CD4-positive, alpha-beta memory T cell (primary cell): Measurements from ENCODE around the gene CCDC157. TPM values are rescaled to one million over a fixed set of nuclear protein-coding genes. Genes with fewer than 3 reads are reported as not detected.

Source experiments
- CTCF ChIA-PET: fragments of 350-600 bp; sonication (Branson Sonifier 250); formaldehyde crosslinking; loops from one replicate; lab custom pipeline; 2021; ENCODE audit warnings: inconsistent platforms; ENCODE audit not compliant: partially characterized antibody; lab: Charles Lee
- POLR2A ChIA-PET: fragments of 350-600 bp; sonication (Branson Sonifier 250); formaldehyde crosslinking; loops from one replicate; lab custom pipeline; 2021; ENCODE audit not compliant: partially characterized antibody; lab: Charles Lee
- DNase-seq, 5 donors: peaks; one replicate each; pipeline versions ENCODE4 v3.0.0 to v3.0.0-alpha.2; 2020 to 2022; ENCODE audit warnings: mixed read lengths in 1 of 5
- H3K27ac ChIP-seq: one replicate; pipeline ENCODE4 v1.7.0; 2013; ENCODE audit warnings: low read depth, low read length
- H3K27me3 ChIP-seq: 2 replicates; pipeline ENCODE4 v1.7.0; 2013; ENCODE audit warnings: mild to moderate bottlenecking, low read length, moderate library complexity; ENCODE audit not compliant: insufficient read depth
- H3K36me3 ChIP-seq: 2 replicates; pipeline ENCODE4 v1.7.0; 2013; ENCODE audit warnings: mild to moderate bottlenecking, low read length, moderate library complexity; ENCODE audit not compliant: insufficient read depth
- H3K4me1 ChIP-seq: 2 replicates; pipeline ENCODE4 v1.7.0; 2013; ENCODE audit warnings: mild to moderate bottlenecking, low read length, moderate library complexity; ENCODE audit not compliant: insufficient read depth
- H3K4me3 ChIP-seq, 2 donors: one replicate each; pipeline ENCODE4 v1.7.0; 2013; ENCODE audit warnings: low read length in 2 of 2, mild to moderate bottlenecking in 1 of 2
- H3K9me3 ChIP-seq, 2 donors: one replicate each; pipeline ENCODE4 v1.7.0; 2013; ENCODE audit warnings: low read length in 2 of 2, control low read depth in 1 of 2; ENCODE audit not compliant: control insufficient read depth in 1 of 2
- H3K27ac Mint-ChIP-seq, 7 donors: one replicate each; pipeline ENCODE4 v1.8.0; 2020 to 2021; ENCODE audit warnings: mixed read lengths in 7 of 7, mild to moderate bottlenecking in 6 of 7, inconsistent platforms in 3 of 7, moderate library complexity in 3 of 7
- H3K27me3 Mint-ChIP-seq, 2 donors: one replicate each; pipeline ENCODE4 v1.8.0; 2020 to 2021; ENCODE audit warnings: mixed read lengths in 2 of 2
- H3K36me3 Mint-ChIP-seq, 2 donors: one replicate each; pipeline ENCODE4 v1.8.0; 2020 to 2021; ENCODE audit warnings: mixed read lengths in 2 of 2, inconsistent platforms in 1 of 2, mild to moderate bottlenecking in 1 of 2
- H3K4me1 Mint-ChIP-seq, 4 donors: one replicate each; pipeline ENCODE4 v1.8.0; 2020 to 2021; ENCODE audit warnings: mixed read lengths in 4 of 4, mild to moderate bottlenecking in 1 of 4
- H3K4me3 Mint-ChIP-seq, 8 donors: one replicate each; pipeline ENCODE4 v1.8.0; 2020 to 2021; ENCODE audit warnings: mixed read lengths in 8 of 8, mild to moderate bottlenecking in 7 of 8, moderate library complexity in 6 of 8, inconsistent platforms in 3 of 8
- H3K9me3 Mint-ChIP-seq, 8 donors: one replicate each; pipeline ENCODE4 v1.8.0; 2020 to 2021; ENCODE audit warnings: mixed read lengths in 8 of 8, mild to moderate bottlenecking in 5 of 8, inconsistent platforms in 3 of 8, moderate library complexity in 1 of 8
- intact Hi-C: fragments of 100-400 bp; cut with micrococcal nuclease; formaldehyde crosslinking; loops from one replicate; pipeline ENCODE4 v1.15.1; 2023
- polyA plus RNA-seq, 2 donors: library from polyadenylated mRNA; unstranded; fragments of 300-500 nt; fragmentation: Illumina TruSeq; gene quantifications; one replicate each; pipeline ENCODE4 v1.2.3, GENCODE V29; 2021
- total RNA-seq, 2 experiments: library from RNA; stranded (reverse); gene quantifications; one replicate each; pipeline ENCODE4 v1.2.3, GENCODE V29; 2021

CCDC157 gene
- total and polyA plus RNA-seq, 4 experiments from 2014 or later: 0.38 to 3.9 (median 2.5) TPM

DNA sequence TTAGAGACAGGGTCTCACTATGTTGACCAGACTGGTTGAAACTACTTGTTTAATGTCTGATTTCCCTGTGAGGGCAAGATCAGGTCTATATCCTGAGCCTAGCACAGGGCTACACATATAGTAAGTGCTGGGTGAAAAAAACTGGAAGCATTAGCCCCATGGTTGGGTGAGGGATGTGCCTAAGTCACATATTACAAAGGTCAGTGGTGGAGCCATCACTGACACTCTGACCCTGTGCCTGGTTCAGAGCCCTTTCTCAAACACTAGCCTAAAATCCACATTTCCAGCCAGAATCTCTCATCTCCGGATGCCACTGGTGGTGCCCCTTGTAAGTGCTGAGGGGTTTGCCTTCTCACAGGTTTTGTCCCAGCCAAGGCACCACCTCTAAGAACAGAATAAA is 39.0 kb upstream of the CCDC157 start:
- H3K36me3 ChIP-seq: peaks cover 17% of the 10 kb centered on the region
- ChIA-PET POLR2A (interaction anchor here (0.8 to 20.6 kb wide), 5 partner anchors 4 to 106 kb away, joined by 4 to 562 read pairs (median 56); partner anchors contain the start of genes CASTOR1 and TBC1D10A), CTCF (interaction anchor here (1.0 to 19.0 kb wide), 3 partner anchors 27 to 210 kb away, joined by 3 to 218 read pairs (median 8); partner anchors contain the start of gene CASTOR1)
- H3K27me3 ChIP-seq: no peaks in the 10 kb centered on the region
- H3K27ac ChIP-seq: no peak overlapping the region
- no peak for DNase-seq
- peaks cover 99% of the 10 kb centered on the region for H3K4me1 ChIP-seq
- Mint-ChIP-seq H3K27ac (peak overlapping the region; percentile 31 to 91 (median 85)), H3K27me3 (no peaks in the 10 kb centered on the region), H3K36me3 (peaks cover 39 to 60% of the 10 kb centered on the region in 2 donors), H3K4me3 (peak overlapping the region in 7 of 8 donors; percentile 6 to 77 (median 50)), H3K4me1 (peaks cover 73 to 99% (median 86%) of the 10 kb centered on the region in 4 donors), H3K9me3 (no peaks in the 10 kb centered on the region)
- H3K9me3 ChIP-seq: no peaks in the 10 kb centered on the region
- H3K4me3 ChIP-seq: no peak overlapping the region
- intact Hi-C loops: no loop called here

DNA sequence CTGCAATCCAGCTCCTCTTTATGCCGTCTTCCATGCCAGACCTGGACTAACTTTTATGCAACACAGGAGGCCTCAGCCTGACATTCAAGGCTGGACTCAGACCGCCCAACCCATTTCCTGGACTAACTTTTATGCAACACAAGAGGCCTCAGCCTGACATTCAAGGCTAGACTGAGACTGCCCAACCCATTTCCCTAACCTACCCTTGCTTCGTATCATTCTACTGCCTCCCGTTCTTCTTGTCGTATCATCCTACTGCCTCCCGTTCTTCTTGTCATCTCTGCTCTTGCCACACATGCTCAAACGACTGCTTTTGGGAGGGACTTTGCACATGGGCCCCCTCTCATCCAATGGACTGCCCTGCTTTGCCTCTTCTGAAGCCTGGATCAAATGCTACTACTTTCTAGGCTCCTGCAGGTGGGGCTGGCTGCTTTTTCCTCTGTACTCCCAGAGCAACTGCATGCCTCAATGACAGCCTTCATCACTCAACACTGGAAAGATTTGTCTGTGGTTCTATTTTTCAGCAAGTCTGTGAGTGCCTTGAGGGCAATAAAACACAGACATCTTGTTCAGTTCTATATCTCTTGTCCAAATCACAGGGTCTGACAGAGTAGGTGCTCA is 37.9 kb upstream of the CCDC157 start:
- CTCF ChIA-PET: interaction anchor here (1.0 to 19.0 kb wide), 4 partner anchors 12 to 72 kb away, joined by 3 to 218 read pairs (median 4); partner anchors contain the start of gene CASTOR1
- peaks cover 100% of the 10 kb centered on the region for H3K4me1 ChIP-seq
- no peaks in the 10 kb centered on the region for H3K9me3 ChIP-seq
- no peak overlapping the region for H3K27ac ChIP-seq
- no peaks in the 10 kb centered on the region for H3K27me3 ChIP-seq
- peaks cover 17% of the 10 kb centered on the region for H3K36me3 ChIP-seq
- peak overlapping the region; percentile 67 to 92 (median 90) for H3K27ac Mint-ChIP-seq
- no peak for DNase-seq
- POLR2A ChIA-PET: interaction anchor here (0.8 to 20.3 kb wide), 5 partner anchors 11 to 38 kb away, joined by 4 to 562 read pairs (median 56); partner anchors contain the start of genes CASTOR1, CCDC157 and SF3A1
- intact Hi-C loops: no loop called here
- peaks cover 42 to 63% of the 10 kb centered on the region in 2 donors for H3K36me3 Mint-ChIP-seq
- no peaks in the 10 kb centered on the region for H3K9me3 Mint-ChIP-seq
- no peaks in the 10 kb centered on the region for H3K27me3 Mint-ChIP-seq
- H3K4me3 Mint-ChIP-seq: peak overlapping the region in 7 of 8 donors; percentile 19 to 77 (median 67)
- H3K4me1 Mint-ChIP-seq: peaks cover 74 to 99% (median 85%) of the 10 kb centered on the region in 4 donors
- H3K4me3 ChIP-seq: no peak overlapping the region

DNA sequence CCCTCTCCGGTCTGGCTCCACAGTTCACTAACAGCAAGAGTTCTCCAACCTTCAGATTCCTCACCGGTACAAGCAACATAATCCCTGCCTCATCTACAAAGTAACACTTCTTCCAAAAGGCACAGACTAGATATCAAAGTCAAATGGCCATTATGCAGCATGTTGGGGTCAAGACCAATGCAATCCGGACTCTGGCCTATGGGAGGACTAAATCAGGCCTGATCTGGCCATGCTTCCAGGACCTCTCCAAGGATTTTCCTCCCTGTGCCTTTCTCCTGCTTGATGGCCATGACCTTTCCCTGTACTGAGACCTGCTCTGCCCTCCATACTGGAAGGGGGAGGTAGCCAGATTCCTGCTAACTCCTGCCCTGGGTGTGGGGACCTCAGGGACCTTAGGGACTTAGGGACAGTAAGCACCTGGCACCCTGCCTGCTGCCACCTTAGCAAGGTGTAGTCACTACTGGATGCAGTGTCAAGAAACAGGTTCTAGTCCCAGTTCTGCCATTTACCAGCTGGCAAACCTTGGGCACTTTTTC is 36.7 kb upstream of the CCDC157 start:
- Mint-ChIP-seq H3K4me3 (peak overlapping the region in 4 of 8 donors; percentile 17 to 73 (median 61)), H3K27ac (peak overlapping the region; percentile 42 to 87 (median 79)), H3K9me3 (no peaks in the 10 kb centered on the region), H3K4me1 (peaks cover 77 to 99% (median 87%) of the 10 kb centered on the region in 4 donors), H3K27me3 (no peaks in the 10 kb centered on the region), H3K36me3 (peaks cover 45 to 68% of the 10 kb centered on the region in 2 donors)
- Histone ChIP-seq H3K27ac (peak overlapping the region; percentile 3), H3K4me3 (no peak overlapping the region), H3K9me3 (no peaks in the 10 kb centered on the region), H3K36me3 (peaks cover 17% of the 10 kb centered on the region), H3K4me1 (peaks cover 100% of the 10 kb centered on the region), H3K27me3 (no peaks in the 10 kb centered on the region)
- POLR2A ChIA-PET: interaction anchor here (0.9 to 20.3 kb wide), 4 partner anchors 13 to 37 kb away, joined by 4 to 562 read pairs (median 124); partner anchors contain the start of genes CASTOR1, CCDC157 and SF3A1
- CTCF ChIA-PET: interaction anchor here (1.4 to 19.0 kb wide), 3 partner anchors 13 to 65 kb away, joined by 4 to 218 read pairs (median 5); partner anchors contain the start of gene CASTOR1
- no peak for DNase-seq
- intact Hi-C loops: no loop called here

DNA sequence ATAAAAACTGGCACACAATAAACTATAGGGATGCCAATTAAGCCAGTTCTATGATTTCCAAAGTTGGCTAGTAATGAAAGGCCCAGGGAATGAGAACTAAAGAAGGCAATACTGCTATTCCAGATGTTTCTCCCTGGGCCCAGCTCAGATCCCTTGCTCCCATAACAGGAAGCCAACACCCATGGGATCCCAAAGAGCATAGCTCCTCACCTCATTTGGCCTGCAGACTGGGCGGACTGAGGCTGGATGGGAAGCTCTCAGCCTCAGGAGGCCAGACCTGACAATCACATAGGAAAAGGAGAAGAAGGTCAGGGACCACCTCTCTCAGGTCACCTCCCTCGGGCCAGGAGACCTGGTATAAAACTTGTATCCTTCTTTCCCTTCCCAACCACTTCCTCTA is 35.3 kb upstream of the CCDC157 start:
- no peak for DNase-seq
- POLR2A ChIA-PET: interaction anchor here (1.2 to 20.3 kb wide), 4 partner anchors 9 to 35 kb away, joined by 3 to 562 read pairs (median 124); partner anchors contain the start of genes CASTOR1, CCDC157 and SF3A1
- no peak overlapping the region for H3K27ac ChIP-seq
- peaks cover 94% of the 10 kb centered on the region for H3K4me1 ChIP-seq
- CTCF ChIA-PET: interaction anchor here (0.7 to 1.0 kb wide), 2 partner anchors 19 to 33 kb away, joined by 3 to 5 read pairs; partner anchors contain the start of gene CASTOR1
- H3K9me3 ChIP-seq: no peaks in the 10 kb centered on the region
- H3K36me3 ChIP-seq: peaks cover 17% of the 10 kb centered on the region
- intact Hi-C loops: no loop called here
- peaks cover 37 to 66% of the 10 kb centered on the region in 2 donors for H3K36me3 Mint-ChIP-seq
- no peak overlapping the region for H3K4me3 ChIP-seq
- no peaks in the 10 kb centered on the region for H3K27me3 ChIP-seq
- H3K9me3 Mint-ChIP-seq: no peaks in the 10 kb centered on the region
- peaks cover 70 to 94% (median 82%) of the 10 kb centered on the region in 4 donors for H3K4me1 Mint-ChIP-seq
- H3K27me3 Mint-ChIP-seq: no peaks in the 10 kb centered on the region
- H3K4me3 Mint-ChIP-seq: peak overlapping the region in 6 of 8 donors; percentile 12 to 67 (median 50)
- peak overlapping the region; percentile 48 to 87 (median 84) for H3K27ac Mint-ChIP-seq

DNA sequence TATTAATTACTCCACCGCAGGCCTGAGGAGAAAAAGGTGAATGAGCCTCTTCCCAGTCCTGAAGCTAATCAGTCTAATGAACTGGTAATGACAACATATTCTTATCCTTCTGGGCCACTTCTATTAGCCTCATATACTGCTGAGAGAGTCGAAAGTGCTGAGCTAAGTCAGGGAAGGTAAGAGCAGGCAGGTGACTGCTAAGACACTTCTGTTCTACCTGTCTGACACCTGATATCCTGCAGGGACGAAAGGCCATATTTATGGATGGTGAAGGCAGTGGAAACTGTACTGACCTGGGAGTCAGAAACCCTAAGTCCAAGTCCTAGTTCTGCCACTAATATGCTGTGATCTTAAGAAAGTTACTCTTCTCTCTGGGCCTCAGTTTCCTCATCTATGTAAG is 33.6 kb upstream of the CCDC157 start:
- peaks cover 32 to 58% of the 10 kb centered on the region in 2 donors for H3K36me3 Mint-ChIP-seq
- H3K4me1 Mint-ChIP-seq: peaks cover 66 to 89% (median 77%) of the 10 kb centered on the region in 4 donors
- H3K27me3 ChIP-seq: no peaks in the 10 kb centered on the region
- POLR2A ChIA-PET: interaction anchor here (1.2 to 20.3 kb wide), 6 partner anchors 9 to 56 kb away, joined by 3 to 562 read pairs (median 42); partner anchors contain the start of genes CASTOR1, CCDC157 and SF3A1
- no peaks in the 10 kb centered on the region for H3K9me3 ChIP-seq
- H3K4me3 ChIP-seq: no peak overlapping the region
- peaks cover 17% of the 10 kb centered on the region for H3K36me3 ChIP-seq
- H3K4me3 Mint-ChIP-seq: peak overlapping the region; percentile 41 to 95 (median 93)
- intact Hi-C loops: no loop called here
- H3K4me1 ChIP-seq: peaks cover 86% of the 10 kb centered on the region
- peak overlapping the region; percentile 41 to 92 (median 74) for H3K27ac Mint-ChIP-seq
- no peak overlapping the region for H3K27ac ChIP-seq
- CTCF ChIA-PET: interaction anchor here (0.9 to 11.2 kb wide), 5 partner anchors 10 to 215 kb away, joined by 3 to 115 read pairs (median 4); partner anchors contain the start of gene CASTOR1
- no peak for DNase-seq
- H3K9me3 Mint-ChIP-seq: no peaks in the 10 kb centered on the region
- no peaks in the 10 kb centered on the region for H3K27me3 Mint-ChIP-seq

DNA sequence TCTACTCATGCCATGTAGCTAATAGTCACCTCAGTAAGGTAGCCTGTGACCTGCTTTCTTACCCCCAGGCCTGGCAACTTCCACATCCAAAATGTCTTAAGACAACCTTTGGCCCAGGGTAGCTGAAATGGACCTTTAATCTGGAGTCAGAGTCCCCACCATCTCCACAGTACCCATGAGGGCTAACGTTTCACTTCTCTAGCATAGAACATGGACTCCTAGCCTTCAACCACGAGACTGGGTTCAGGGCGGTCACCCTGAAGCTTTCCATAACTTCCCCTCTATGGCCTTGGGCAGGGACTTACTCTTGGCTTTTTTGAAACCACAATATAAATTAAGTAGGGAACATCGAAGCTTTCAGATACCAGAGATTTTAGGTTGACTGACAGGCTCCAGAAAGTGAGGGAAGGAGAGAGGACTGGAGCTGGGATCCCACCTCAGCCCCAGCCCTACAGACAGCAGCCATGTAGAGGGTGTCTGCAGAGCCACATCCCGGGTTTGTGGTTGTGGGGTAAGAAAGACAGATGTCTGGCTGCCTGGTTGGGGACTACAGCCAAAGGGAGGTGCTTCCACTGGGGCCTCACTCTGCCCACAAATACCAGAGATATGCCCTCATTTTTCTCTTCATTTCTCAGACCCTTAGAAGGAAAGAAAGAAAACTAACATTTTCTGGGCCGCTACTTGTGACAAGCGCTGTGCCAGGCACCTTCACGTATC is 32.6 kb upstream of the CCDC157 start:
- Histone ChIP-seq H3K27ac (peak overlapping the region; percentile 59), H3K27me3 (no peaks in the 10 kb centered on the region), H3K36me3 (peaks cover 17% of the 10 kb centered on the region), H3K4me3 (peak overlapping the region in 1 of 2 donors; percentile 76), H3K9me3 (no peaks in the 10 kb centered on the region), H3K4me1 (peaks cover 76% of the 10 kb centered on the region)
- peak overlapping the region; percentile 90 to 95 (median 93) for H3K4me3 Mint-ChIP-seq
- no peaks in the 10 kb centered on the region for H3K9me3 Mint-ChIP-seq
- peak overlapping the region; percentile 51 to 95 (median 89) for H3K27ac Mint-ChIP-seq
- CTCF ChIA-PET: interaction anchor here (0.9 to 11.2 kb wide), 9 partner anchors 9 to 216 kb away, joined by 3 to 115 read pairs (median 4); partner anchors contain the start of gene CASTOR1
- POLR2A ChIA-PET: interaction anchor here (0.8 to 20.3 kb wide), 9 partner anchors 8 to 100 kb away, joined by 3 to 562 read pairs (median 8); partner anchors contain the start of genes CASTOR1, CCDC157, RNF215 and SF3A1
- intact Hi-C loops: loop anchor here (1.0 kb wide), 1 partner anchor 8 kb away; no protein-coding TSS in a partner anchor
- H3K27me3 Mint-ChIP-seq: no peaks in the 10 kb centered on the region
- peaks cover 57 to 80% (median 68%) of the 10 kb centered on the region in 4 donors for H3K4me1 Mint-ChIP-seq
- peaks cover 25 to 50% of the 10 kb centered on the region in 2 donors for H3K36me3 Mint-ChIP-seq
- DNase-seq: peak; percentile 42 to 68 (median 50)
